Body of pancreas (tissue), 4 donors: ENCODE results near the gene SLC25A31.

Experiments used
- POLR2A ChIP-seq, 3 donors: fragments of 450-650 bp; IDR thresholded peaks; one replicate each; pipeline ENCODE4 v1.6.1; 2016; ENCODE audit warnings: antibody characterized with exemption in 3 of 3, mild to moderate bottlenecking in 2 of 3
- TF ChIP-seq, protein P1 (sequence below), 7 experiments: fragments of 450-650 bp in 4 of 7; fragments of 200-600 bp in 3 of 7; sonication (generic) in 3 of 7; IDR thresholded peaks; one replicate each; pipeline ENCODE4 v1.5.1; 2016 to 2019; ENCODE audit warnings: antibody characterized with exemption in 7 of 7

DNA sequence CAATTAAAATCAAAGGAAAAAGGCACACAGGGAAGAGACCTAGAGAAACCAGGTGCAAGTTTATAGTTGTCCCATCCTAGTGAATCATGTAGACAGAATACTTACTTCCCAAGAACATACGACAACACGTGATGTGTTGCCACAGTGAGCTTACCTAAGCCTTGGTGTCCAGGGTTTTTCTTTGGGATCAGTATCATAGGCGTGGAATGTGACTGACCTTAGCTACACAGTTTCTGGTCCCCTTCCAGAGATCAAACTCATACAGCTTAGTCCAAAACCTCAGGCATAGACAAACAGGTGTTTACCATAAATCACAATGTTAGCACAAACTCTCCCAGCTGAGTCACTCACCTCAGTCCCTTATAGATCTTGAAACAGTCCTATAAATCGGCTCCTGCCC, 17.7 kb downstream of the SLC25A31 start:
- TF ChIP-seq POLR2A (IDR thresholded peaks at IDR 0.05): no peak
- TF ChIP-seq, protein P1, sequence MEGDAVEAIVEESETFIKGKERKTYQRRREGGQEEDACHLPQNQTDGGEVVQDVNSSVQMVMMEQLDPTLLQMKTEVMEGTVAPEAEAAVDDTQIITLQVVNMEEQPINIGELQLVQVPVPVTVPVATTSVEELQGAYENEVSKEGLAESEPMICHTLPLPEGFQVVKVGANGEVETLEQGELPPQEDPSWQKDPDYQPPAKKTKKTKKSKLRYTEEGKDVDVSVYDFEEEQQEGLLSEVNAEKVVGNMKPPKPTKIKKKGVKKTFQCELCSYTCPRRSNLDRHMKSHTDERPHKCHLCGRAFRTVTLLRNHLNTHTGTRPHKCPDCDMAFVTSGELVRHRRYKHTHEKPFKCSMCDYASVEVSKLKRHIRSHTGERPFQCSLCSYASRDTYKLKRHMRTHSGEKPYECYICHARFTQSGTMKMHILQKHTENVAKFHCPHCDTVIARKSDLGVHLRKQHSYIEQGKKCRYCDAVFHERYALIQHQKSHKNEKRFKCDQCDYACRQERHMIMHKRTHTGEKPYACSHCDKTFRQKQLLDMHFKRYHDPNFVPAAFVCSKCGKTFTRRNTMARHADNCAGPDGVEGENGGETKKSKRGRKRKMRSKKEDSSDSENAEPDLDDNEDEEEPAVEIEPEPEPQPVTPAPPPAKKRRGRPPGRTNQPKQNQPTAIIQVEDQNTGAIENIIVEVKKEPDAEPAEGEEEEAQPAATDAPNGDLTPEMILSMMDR (IDR thresholded peaks at IDR 0.05): no peak
